NCI-H748 treated with DMSO at 0.1 percent for 48 hours (cell line): ENCODE results near the gene FOXD4L4.
"Not testable (repeated sequence)": the region's sequence is repeated elsewhere in the genome, so short reads cannot be mapped to it uniquely, and the experiment has no call there.

Experiments used
- DNase-seq: peaks from one replicate; lab custom pipeline; 2025; lab: John Stamatoyannopoulos, UW

Gene FOXD4L4

DNA sequence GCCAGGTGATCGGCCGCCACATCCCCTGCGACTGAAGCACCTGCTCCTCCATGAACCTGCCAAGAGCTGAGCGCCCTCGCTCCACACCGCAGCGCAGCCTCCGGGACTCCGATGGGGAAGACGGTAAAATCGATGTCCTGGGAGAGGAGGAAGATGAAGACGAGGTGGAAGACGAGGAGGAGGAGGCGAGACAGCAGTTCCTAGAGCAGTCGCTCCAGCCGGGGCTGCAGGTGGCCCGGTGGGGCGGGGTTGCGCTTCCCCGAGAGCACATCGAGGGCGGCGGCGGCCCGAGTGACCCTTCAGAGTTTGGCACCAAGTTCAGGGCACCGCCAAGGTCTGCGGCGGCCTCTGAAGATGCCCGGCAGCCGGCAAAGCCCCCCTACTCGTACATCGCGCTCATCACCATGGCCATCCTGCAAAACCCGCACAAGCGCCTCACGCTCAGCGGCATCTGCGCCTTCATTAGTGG is at the start of gene FOXD4L4:
Gene FOXD4L4 (plus strand): TSS at position 51 of the 469 bp plus-strand sequence. CDS start 0 bp downstream, at position 51.
- not testable (repeated sequence) for DNase-seq

DNA sequence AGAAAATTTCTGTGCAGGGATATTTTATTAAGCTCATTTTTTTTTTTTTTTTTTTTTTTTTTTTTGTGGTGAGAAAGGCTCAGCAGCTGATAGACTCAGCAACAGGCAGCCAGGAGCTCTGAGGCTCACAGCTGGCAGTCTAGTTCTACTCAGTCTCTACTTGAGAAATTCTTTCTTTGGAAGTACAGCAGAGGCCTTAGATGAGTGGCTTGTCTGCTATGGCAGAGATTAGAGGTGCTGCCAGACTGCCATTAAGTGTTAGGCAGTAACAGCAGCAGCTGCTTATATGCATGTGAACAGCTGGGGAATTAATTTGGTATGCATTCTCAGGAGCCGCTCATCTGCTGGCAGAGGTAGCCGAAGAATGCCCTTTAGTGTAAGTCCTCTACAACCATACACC is 33.4 kb upstream of the FOXD4L4 start:
- not testable (repeated sequence) for DNase-seq

DNA sequence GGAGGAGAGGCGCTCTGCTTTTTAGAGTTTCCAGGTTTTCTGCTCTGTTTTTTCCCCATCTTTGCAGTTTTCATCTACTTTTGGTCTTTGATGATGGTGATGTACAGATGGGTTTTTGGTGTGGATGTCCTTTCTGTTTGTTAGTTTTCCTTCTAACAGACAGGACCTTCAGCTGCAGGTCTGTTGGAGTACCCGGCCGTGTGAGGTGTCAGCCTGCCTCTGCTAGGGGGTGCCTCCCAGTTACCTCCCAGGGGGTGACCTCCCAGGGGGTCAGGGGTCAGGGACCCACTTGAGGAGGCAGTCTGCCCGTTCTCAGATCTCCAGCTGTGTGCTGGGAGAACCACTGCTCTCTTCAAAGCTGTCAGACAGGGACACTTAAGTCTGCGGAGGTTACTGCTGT is 22.5 kb upstream of the FOXD4L4 start:
- DNase-seq, result not testable (repeated sequence)

DNA sequence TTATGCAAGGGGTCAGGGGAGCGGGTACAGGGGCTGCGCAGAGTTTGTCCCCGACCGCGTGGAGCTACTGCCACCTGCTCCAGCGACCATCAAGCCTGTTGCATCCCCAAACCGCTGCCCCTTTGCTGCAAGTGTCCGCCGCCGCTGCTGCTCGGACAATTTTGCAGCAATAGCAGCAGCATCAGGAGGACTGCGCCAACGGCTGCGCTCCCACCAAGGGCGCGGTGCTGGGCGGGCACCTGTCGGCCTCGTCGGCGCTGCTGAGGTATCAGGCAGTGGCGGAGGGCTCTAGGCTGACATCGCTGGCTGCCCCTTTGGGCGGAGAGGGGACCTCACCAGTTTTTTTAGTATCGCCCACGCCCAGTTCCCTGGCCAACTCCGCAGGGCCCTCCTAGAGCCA is 1.2 kb downstream of the FOXD4L4 start:
- DNase-seq, result not testable (repeated sequence)
